Peyer's patch (tissue), 4 donors: ENCODE measurements around the gene DST. TPM values are rescaled to one million over a fixed set of nuclear protein-coding genes. Genes with fewer than 3 reads are reported as not detected.

ENCODE experiments used
- DNase-seq, 3 donors: peaks; one replicate each; pipeline ENCODE4 v3.0.0-alpha.2; 2017 to 2019
- H3K27ac ChIP-seq, 4 donors: fragments of 200-600 bp; sonication (generic); one replicate each; pipeline ENCODE4 v1.5.1; 2016 to 2019
- H3K27me3 ChIP-seq, 2 donors: fragments of 200-600 bp; sonication (generic); one replicate each; pipeline ENCODE4 v1.5.1; 2019
- H3K36me3 ChIP-seq, 3 donors: fragments of 200-600 bp; sonication (generic); one replicate each; pipeline ENCODE4 v1.5.1; 2016 to 2019
- H3K4me1 ChIP-seq, 4 donors: fragments of 200-600 bp; sonication (generic); one replicate each; pipeline ENCODE4 v1.5.1; 2016 to 2019
- H3K4me3 ChIP-seq, 4 donors: fragments of 200-600 bp; sonication (generic); 1 replicate in 3 of 4; 2 replicates in 1 of 4; pipeline ENCODE4 v1.5.1; 2016 to 2019; ENCODE audit warnings: mild to moderate bottlenecking in 1 of 4
- H3K9me3 ChIP-seq, 4 donors: fragments of 200-600 bp; sonication (generic); one replicate each; pipeline ENCODE4 v1.5.1; 2016 to 2019; ENCODE audit warnings: mild to moderate bottlenecking in 1 of 4
- POLR2A ChIP-seq, 2 donors: fragments of 450-650 bp; IDR thresholded peaks; one replicate each; pipeline ENCODE4 v1.5.1; 2017; ENCODE audit warnings: antibody characterized with exemption in 2 of 2, mild to moderate bottlenecking in 2 of 2, moderate library complexity in 2 of 2
- total RNA-seq, 4 donors: library from RNA; depleted of rRNA; stranded (reverse); fragments of >200 nt; gene quantifications; one replicate each; pipeline ENCODE4 v1.1.0, GENCODE V29; 2016
- TF ChIP-seq, protein P1 (sequence below), 6 experiments: fragments of 450-650 bp in 4 of 6; fragments of 200-600 bp in 2 of 6; sonication (generic) in 1 of 6; IDR thresholded peaks; one replicate each; pipeline ENCODE4 v1.5.1; 2017 to 2019; ENCODE audit warnings: antibody characterized with exemption in 6 of 6, mild to moderate bottlenecking in 3 of 6, moderate library complexity in 1 of 6

The DST gene
- total RNA-seq, 4 donors from 2014 or later = 243 to 320 (median 285) TPM

DNA sequence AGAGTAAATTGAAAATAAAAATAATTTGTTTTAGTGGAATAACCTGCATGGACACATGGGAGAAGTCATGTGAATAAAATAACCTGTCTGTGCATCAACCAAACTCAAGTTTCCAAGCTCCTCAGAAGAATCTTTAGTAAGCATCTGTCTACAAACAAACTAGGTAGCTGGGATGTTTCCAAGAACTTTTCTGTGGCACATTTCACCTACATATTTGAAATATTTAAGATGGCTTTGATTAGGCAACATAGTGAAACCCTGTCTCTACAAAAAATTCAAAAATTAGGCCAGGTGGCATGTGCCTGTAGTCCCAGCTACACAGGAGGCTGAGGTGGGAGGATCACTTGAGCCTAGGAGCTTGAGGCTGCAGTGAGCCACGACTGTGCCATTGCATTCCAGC lies 168.2 kb downstream of the DST start:
- Histone ChIP-seq H3K4me3 (no peak overlapping the region), H3K4me1 (peaks cover 0 to 4% (median 0%) of the 10 kb centered on the region in 4 donors), H3K27me3 (no peaks in the 10 kb centered on the region), H3K9me3 (no peaks in the 10 kb centered on the region), H3K27ac (no peak overlapping the region), H3K36me3 (peaks cover 0 to 80% (median 0%) of the 10 kb centered on the region in 3 donors)
- TF ChIP-seq, protein P1, sequence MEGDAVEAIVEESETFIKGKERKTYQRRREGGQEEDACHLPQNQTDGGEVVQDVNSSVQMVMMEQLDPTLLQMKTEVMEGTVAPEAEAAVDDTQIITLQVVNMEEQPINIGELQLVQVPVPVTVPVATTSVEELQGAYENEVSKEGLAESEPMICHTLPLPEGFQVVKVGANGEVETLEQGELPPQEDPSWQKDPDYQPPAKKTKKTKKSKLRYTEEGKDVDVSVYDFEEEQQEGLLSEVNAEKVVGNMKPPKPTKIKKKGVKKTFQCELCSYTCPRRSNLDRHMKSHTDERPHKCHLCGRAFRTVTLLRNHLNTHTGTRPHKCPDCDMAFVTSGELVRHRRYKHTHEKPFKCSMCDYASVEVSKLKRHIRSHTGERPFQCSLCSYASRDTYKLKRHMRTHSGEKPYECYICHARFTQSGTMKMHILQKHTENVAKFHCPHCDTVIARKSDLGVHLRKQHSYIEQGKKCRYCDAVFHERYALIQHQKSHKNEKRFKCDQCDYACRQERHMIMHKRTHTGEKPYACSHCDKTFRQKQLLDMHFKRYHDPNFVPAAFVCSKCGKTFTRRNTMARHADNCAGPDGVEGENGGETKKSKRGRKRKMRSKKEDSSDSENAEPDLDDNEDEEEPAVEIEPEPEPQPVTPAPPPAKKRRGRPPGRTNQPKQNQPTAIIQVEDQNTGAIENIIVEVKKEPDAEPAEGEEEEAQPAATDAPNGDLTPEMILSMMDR (IDR thresholded peaks at IDR 0.05) = no peak
- TF ChIP-seq POLR2A (IDR thresholded peaks at IDR 0.05) = no peak
- DNase-seq = no peak

DNA sequence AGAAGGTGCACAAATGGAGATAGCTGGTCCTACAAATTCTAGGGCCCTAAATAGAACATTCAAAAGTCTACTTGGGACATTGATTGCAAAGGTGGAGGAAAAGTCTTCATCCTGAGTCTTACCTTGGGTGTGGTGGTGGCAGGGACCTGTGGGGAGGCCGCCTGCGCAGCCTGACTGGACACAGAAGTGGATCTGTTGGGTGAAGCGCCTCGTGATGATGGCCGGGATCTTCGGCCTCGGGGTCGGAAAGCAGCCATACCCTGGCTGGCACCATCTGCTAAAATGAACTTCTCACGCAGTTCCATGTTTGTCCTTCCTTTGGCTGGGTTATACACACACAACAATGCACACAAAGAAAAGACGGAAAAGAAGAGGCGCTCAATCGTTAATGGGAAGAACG lies 179.2 kb downstream of the DST start:
- Histone ChIP-seq H3K4me1 (no peaks in the 10 kb centered on the region), H3K27me3 (no peaks in the 10 kb centered on the region), H3K36me3 (peaks cover 0 to 81% (median 0%) of the 10 kb centered on the region in 3 donors), H3K9me3 (no peaks in the 10 kb centered on the region), H3K27ac (no peak overlapping the region), H3K4me3 (no peak overlapping the region)
- TF ChIP-seq POLR2A (IDR thresholded peaks at IDR 0.05) = no peak
- TF ChIP-seq, protein P1 (IDR thresholded peaks at IDR 0.05) = no peak
- DNase-seq = no peak

GRCh38 chr6:56459030-56459805 lies 183.5 kb downstream of the DST start:
- no peak for TF ChIP-seq POLR2A (IDR thresholded peaks at IDR 0.05)
- TF ChIP-seq, protein P1 (IDR thresholded peaks at IDR 0.05) = no peak
- Histone ChIP-seq H3K4me1 (no peaks in the 10 kb centered on the region), H3K27ac (no peak overlapping the region), H3K9me3 (no peaks in the 10 kb centered on the region), H3K4me3 (no peak overlapping the region), H3K36me3 (peaks cover 0 to 72% (median 0%) of the 10 kb centered on the region in 3 donors), H3K27me3 (no peaks in the 10 kb centered on the region)
- DNase-seq = no peak

- H3K4me3 ChIP-seq = no peak overlapping the region
- TF ChIP-seq, protein P1 (IDR thresholded peaks at IDR 0.05) = no peak
- TF ChIP-seq POLR2A (IDR thresholded peaks at IDR 0.05) = no peak
- H3K36me3 ChIP-seq = peaks cover 0 to 64% (median 0%) of the 10 kb centered on the region in 3 donors
- H3K4me1 ChIP-seq = no peaks in the 10 kb centered on the region
- H3K9me3 ChIP-seq = no peaks in the 10 kb centered on the region
- no peaks in the 10 kb centered on the region for H3K27me3 ChIP-seq
- H3K27ac ChIP-seq = no peak overlapping the region
- DNase-seq = no peak
Measured at GRCh38 chr6:56458324-56458884, 184.3 kb downstream of the DST start.

DNA sequence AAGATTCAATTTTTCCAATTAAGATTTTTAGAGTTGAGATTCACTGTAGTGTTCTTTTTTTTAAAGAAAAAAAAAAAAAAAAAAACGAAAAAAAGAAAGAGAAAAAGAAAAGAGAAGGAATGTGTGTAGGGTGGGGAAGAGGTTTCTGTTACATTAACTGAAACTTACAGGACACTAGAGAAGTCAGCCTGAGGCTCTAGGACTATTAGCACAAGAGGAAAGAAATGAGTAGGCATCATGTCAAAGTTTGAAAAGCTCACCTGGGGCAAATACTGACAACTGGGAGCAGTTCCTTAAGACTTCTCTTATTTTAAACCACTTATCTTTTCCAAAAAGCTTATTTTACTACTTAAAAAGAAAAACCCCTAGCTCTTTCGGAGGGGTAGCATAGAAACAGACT lies 185.9 kb downstream of the DST start:
- Histone ChIP-seq H3K27me3 (no peaks in the 10 kb centered on the region), H3K4me3 (no peak overlapping the region), H3K36me3 (peaks cover 0 to 49% (median 0%) of the 10 kb centered on the region in 3 donors), H3K9me3 (no peaks in the 10 kb centered on the region), H3K27ac (no peak overlapping the region), H3K4me1 (no peaks in the 10 kb centered on the region)
- DNase-seq = no peak
- TF ChIP-seq, protein P1 (IDR thresholded peaks at IDR 0.05) = no peak
- no peak for TF ChIP-seq POLR2A (IDR thresholded peaks at IDR 0.05)
